GM18505 (cell line): Measurements from ENCODE around the gene ERC2.
"Not testable (repeated sequence)": the region's sequence is repeated elsewhere in the genome, so short reads cannot be mapped to it uniquely, and the experiment has no call there.

Experiments used
- ATAC-seq: cut with Tn5 transposase; IDR thresholded peaks from one replicate; pipeline ENCODE4 v1.9.1; 2021; ENCODE audit not compliant: unreplicated experiment
- POLR2A ChIP-seq: IDR thresholded peaks from 4 replicates; pipeline ENCODE4 v1.6.1; 2011; ENCODE audit warnings: borderline replicate concordance; ENCODE audit not compliant: insufficient read depth, insufficient read length; ENCODE audit errors: extremely low read depth

ERC2 gene

DNA sequence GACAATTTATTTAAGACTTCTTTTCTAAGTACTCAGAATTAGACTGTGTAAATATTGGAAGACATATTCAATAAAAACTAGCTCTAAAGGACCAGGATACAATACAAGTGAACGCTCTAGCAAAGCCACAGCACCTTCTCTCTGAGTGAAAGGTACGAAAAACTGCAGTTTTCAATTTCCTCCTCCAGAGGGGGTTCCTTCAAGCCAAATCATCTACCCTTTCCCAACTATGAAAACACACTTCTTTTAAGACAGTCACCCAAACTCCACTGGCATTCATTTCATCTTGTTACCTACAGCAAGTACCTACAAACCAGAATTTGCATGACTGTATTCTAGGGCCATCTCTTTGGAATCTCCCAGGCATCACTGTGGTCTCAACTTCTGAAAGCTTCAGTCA, 165.8 kb downstream of the ERC2 start:
- ATAC-seq = no peak
- TF ChIP-seq POLR2A = no peak

DNA sequence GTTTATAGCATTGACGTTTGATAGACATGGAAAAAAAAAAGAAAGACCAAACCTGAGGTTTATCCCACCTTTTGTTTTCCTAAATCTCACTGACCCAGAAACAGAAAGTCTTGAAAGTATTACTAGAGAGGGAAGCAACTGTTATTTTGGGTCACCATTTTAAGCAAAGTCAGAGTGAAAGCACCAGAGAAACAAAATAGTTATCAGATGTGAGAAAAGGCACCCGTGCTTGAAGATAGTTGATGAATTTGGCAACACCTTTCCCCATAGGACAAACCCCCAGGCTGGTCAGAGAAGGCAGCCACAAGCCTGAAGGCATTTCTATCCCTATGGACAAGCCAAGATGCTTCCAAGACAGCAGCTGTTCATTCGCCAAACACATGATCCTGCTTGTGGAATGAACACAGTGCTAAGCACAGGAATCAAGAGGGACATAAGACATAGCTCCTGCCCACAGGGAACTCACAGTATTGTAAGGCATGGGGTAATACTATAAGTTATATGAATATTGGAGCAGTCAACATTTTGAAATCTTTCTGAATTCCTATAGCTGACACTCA, 170.9 kb downstream of the ERC2 start:
- no peak for ATAC-seq
- no peak for TF ChIP-seq POLR2A

DNA sequence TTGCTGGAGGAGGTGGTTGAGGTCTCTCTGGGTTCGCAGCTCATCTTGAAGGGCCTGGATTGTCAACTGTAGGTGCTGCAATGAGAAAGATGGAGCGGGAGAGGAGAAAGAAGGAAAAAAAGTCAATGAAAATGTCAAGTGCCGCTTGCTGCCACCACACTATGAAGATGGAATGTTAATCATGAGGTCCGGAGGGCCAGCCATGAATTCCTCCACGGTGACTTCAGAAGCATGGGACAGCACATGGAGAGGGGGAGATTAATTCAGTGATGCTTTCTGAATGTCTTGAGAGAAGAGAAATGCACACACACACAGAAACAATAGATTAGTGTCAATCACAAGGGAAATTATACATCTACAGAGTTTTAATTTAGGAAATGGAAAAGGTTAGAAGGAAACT, 171.9 kb downstream of the ERC2 start:
- no peak for TF ChIP-seq POLR2A
- no peak for ATAC-seq

DNA sequence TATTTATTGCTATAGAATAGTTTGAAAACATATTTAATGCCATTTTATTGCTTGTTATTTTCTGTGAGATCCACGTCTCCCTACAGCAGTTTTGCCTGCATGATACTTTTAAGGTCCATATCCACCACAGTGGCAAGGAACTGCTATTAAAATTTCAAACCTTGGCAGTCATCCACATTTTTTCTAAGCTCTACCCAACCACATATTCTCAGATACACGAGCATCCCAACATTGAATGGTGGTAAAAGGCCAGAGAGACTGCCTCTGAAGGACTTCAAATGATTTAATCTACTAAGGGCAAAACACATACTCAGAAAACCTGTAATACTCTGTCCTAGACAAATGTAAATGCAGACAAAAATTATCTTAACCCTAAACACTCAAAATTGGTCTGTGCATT, 173.1 kb downstream of the ERC2 start:
- no peak for TF ChIP-seq POLR2A
- ATAC-seq = no peak

DNA sequence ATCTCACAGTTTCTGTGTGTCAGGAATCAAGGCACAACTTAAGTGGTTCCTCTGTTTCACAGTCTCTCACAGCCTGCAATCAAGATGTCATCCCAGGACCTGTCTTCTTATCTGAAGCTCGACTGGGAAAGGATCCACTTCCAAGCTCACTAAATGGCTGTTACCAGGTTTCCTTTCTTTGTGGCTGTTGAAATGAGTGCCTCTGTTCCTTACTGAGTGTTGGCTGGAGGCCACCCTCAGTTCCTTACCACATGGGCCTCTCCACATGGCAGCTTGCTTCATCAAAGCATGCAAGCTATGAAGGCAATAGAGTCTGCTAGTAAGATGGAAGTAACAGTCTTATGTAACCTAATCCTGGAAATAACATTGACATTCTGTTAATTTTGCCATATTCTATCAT, 174.0 kb downstream of the ERC2 start:
- ATAC-seq = no peak
- TF ChIP-seq POLR2A = no peak

DNA sequence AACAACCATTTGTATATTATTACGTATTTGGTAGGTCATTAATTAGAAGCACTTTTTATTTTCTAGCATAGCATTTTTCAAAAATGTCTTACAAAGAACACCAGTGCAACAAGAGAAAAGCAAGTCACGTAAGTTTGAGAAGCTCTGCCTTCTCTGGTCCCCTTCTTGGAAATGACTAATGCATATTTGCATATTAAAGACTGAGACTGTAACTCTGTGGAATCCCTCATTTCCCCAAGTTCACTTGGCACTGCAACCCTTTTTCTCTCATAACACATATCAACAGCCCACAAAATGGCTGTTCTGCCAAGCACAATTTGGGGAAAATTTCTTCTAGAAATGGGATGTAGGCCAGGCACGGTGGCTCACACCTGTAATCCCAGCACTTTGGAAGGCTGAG, 176.3 kb downstream of the ERC2 start:
- ATAC-seq = peak; percentile 54
- no peak for TF ChIP-seq POLR2A

DNA sequence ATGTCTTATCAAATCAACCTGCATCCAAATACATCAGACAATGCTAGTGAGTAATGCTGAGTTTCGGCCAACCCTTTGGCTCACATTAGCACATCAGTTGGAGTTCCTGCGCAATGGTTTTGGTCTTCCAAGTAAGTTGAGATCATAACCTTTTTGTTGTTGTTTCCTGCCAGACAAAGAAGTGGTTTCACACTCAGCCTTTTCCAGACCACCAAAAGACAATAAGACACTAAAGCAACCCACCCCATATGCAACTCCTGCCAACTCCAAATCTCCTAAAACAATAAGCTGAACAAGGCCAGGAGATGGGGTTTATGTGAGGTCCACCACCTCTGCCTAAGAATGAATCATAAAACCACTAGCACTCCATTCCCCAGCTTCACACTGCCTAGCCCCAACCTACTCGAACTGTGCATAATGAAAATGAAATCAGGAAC, 177.0 kb downstream of the ERC2 start:
- no peak for TF ChIP-seq POLR2A
- ATAC-seq = peak; percentile 52

DNA sequence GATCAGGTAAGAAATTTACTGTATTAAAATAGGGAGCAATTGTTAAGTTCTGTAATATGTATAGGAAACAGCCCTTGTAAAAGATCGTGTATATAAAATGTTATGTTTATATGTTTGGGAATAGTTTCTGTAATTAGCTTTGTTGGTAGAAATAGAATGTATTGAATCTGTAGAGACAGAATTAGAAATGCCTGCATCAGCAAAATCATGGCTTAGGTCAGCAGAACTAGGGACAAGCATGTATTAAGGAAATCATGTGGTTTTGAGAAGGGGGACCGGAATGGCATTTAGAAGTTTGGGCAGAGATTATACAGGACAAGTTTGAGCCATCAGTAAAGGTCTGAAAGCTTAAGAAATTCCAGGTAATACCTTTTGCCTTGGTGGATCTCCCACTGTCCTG, 177.9 kb downstream of the ERC2 start:
- no peak for ATAC-seq
- TF ChIP-seq POLR2A = no peak

DNA sequence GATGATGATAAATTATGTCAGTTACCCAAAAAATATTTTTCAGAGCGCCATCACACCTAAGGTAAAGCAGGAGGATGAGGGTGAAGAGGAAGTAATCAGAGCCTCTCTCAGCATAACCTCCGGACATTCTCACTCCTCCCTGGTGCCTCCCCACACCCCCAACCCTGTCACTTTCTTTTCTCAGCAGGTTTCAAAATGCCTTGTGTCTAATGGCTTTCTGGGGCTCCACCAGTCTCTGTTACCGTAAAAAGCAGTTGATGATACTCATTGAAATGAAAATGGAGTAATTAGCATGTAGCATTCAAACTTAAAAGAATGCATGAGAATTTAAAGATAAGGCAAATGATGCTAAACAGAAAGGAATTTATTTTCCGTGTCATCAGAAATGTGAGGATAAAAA, 180.0 kb downstream of the ERC2 start:
- ATAC-seq = no peak
- TF ChIP-seq POLR2A = no peak

DNA sequence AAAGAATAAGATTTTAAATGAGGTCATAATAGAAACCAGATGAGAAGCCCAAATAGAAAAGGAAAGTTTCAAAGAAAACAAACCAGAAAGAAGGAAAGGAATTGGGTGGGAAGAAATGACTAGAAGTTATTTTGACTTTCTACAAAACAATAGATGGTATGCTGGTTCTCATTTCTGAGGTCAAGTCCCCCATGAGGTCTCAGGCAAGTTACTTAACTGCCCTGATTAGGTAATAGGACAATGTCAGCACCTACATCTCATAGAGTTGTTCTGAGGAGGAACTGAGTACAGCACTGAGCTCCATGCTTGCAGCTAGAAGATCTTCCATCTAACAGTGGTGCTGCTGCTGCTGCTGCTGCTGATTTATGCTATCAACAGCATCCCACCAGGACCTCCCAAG, 185.9 kb downstream of the ERC2 start:
- no peak for ATAC-seq
- no peak for TF ChIP-seq POLR2A

DNA sequence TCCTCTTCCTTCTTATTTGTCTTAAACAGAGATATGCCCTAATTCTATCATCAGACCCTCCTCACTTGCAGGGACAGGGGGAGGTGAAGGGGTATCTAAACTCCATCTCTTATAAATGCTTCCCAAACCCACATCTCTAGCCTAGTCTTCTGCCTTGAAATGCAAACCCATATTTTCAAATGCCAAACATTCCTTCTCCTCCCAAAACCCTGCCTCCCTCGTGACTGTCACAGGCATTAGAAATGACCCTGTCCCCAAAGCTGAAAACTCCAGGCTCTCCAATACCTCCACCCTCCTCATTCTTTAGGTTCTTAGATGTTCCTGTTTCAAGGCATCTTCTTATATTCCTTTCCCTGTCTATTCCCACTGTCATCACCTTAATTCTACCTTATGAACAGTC, 191.0 kb downstream of the ERC2 start:
- ATAC-seq = no peak
- no peak for TF ChIP-seq POLR2A

DNA sequence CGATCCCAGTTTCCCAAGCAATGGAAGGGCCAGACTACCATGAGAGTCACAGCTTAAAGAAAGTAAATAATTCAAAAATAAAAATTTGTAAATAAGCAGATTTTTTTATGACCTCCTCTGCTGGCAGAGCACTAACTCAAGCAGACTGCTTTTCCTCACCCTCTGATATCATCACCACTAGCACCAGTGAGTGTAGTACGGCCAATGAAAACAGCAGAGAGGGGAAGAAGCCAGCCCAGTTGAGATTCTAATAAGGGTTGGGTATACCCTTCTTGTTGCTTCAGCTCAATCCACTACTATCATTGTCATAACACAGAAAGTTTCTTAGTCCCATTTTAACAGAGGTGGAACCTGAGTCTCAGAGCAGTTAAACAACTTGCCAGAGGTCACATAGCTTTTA, 193.1 kb downstream of the ERC2 start:
- no peak for TF ChIP-seq POLR2A
- ATAC-seq = no peak

DNA sequence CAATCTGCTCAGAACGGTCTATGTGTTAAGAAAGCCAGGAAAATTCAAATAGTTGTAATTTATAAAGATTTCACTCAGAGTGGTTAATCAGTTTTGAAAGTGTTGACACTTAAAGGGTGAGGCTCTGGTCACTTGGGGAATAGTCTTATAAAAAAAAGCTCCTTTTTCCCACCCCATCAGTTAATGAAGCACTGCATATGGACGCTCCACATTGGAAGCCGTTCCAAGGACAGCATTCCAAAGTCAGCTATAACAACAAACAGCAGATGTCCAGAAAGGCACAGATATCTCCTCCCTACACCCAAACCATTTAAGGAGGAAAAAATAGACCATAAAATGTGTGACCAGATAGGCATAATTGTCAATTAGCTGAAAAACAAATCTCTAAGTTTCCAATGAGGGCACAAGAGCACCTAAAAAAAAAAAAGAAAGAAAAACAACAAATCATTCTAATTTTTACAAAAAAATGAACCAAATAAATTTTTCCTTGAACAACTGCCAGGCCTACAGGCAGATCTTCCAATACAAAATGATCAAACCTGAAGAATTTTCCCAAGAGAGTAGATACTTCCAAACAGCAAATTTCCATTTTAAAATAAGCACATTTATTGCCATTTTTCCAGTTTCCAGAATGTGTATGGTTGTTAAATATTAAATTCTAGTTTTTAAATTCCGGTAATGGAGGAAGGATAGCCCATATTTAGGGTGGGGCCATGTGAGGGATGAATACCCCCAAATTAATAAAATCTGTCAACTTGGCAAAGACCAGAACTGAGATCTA, 198.3 kb downstream of the ERC2 start:
- no peak for ATAC-seq
- no peak for TF ChIP-seq POLR2A

DNA sequence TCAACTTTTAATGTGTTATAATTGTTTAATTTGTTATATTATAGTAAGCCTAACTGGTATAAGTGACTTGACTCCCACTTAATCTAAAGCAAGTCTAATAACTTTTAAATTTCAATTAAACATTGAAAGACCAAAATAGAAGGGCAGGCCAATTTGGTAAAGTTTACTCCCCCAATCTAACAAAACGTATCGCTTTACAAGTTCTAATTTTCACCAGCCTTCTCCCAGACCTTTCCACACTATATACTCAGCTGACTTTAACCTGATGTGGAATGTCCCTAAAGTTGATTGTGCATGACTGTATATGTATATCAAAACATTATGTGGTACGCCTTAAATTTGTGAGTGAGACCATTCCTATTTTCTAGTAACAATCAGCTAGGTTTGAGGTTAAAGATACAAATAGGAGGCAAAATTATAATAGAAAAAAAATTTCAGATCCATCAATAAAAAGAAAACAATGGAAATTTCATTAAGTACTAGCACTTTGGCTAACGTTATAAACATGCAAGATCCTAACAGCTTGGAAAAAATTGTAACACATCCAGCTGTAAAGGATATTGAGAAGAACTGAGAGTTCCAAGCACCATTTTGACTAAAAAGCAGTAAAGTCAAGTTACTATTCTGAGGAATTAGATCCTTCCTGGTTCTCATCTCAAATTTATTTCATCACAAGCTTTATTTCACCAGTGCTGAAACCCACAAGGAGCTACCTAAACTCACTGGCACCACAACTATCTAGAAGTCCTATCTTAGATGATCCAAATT, 199.5 kb downstream of the ERC2 start:
- no peak for TF ChIP-seq POLR2A

DNA sequence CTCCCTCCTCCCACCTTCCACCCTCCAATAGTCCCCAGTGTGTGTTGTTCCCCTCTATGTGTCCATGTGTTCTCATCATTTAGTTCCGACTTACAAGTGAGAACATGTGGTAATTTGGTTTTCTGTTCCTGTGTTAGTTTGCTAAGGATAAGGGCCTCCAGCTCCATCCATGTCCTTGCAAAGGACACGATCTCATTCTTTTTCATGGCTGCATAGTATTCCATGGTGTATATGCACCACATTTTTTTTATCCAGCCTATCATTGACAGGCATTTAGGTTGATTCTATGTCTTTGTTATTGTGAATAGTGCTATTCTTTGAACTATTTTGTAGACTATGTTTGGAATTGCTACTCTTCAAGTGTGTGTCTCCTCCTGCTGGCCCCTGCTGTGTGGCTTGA, 206.4 kb downstream of the ERC2 start:
- ATAC-seq = not testable (repeated sequence)

More for the DNA sequence above, 199.5 kb downstream of the ERC2 start:
- no peak for ATAC-seq
